Aorta (tissue), 5 donors: ENCODE data around the gene MYH16. TPM values are rescaled to one million over a fixed set of nuclear protein-coding genes. Genes with fewer than 3 reads are reported as not detected.

Experiments used
- ATAC-seq: fragments of 200-7000 bp; cut with Tn5 transposase; one replicate; pipeline ENCODE4 v1.9.1; 2022; ENCODE audit warnings: moderate library complexity; ENCODE audit not compliant: low FRiP score
- DNase-seq, 2 donors: peaks; one replicate each; pipeline ENCODE4 v3.0.0-alpha.2; 2020
- H3K27ac ChIP-seq, 2 donors: one replicate each; pipeline ENCODE4 v1.5.1; 2013; ENCODE audit warnings: low read length in 2 of 2, mild to moderate bottlenecking in 2 of 2, moderate library complexity in 2 of 2, control low read depth in 1 of 2, inconsistent platforms in 1 of 2, low read depth in 1 of 2
- H3K27me3 ChIP-seq, 2 donors: one replicate each; pipeline ENCODE4 v1.6.1; 2013; ENCODE audit warnings: control low read depth in 1 of 2, low read length in 1 of 2, mild to moderate bottlenecking in 1 of 2, moderate library complexity in 1 of 2; ENCODE audit not compliant: insufficient read depth in 2 of 2, control insufficient read depth in 1 of 2
- H3K36me3 ChIP-seq, 2 donors: one replicate each; pipeline ENCODE4 v1.6.1; 2013; ENCODE audit warnings: control low read depth in 1 of 2, low read length in 1 of 2, mild to moderate bottlenecking in 1 of 2; ENCODE audit not compliant: insufficient read depth in 2 of 2, control insufficient read depth in 1 of 2
- H3K4me1 ChIP-seq, 2 donors: one replicate each; pipeline ENCODE4 v1.6.1; 2013; ENCODE audit warnings: low read length in 2 of 2, control low read depth in 1 of 2, mild to moderate bottlenecking in 1 of 2, moderate library complexity in 1 of 2; ENCODE audit not compliant: insufficient read depth in 2 of 2, control insufficient read depth in 1 of 2
- H3K4me3 ChIP-seq, 2 donors: one replicate each; pipeline ENCODE4 v1.5.1; 2013; ENCODE audit warnings: low read length in 2 of 2, control low read depth in 1 of 2, mild to moderate bottlenecking in 1 of 2
- H3K9me3 ChIP-seq: one replicate; pipeline ENCODE4 v1.6.1; 2013; ENCODE audit warnings: mild to moderate bottlenecking, low read length; ENCODE audit not compliant: control insufficient read depth
- WGBS, 2 donors: extraction: QIAGEN DNeasy Blood & Tissue Kit; methylation state at CpG; one replicate each; pipeline ENCODE4 v1.1.7; 2013; 5-methylcytosine and 5-hydroxymethylcytosine counted together
- intact Hi-C, 2 donors: fragments of 100-400 bp; cut with DNase I; formaldehyde crosslinking; loops; one replicate each; pipeline versions ENCODE4 v1.14.2 to v1.15.0; 2022
- polyA plus RNA-seq, 2 donors: library from polyadenylated mRNA; stranded (reverse); fragments of 200-250 nt; gene quantifications; one replicate each; pipeline ENCODE4 v1.2.3, GENCODE V29; 2013
- total RNA-seq, 2 donors: library from RNA; stranded (reverse); fragmentation: NEBNext Ultra II Directional; extraction: Animal tissue kit (Norgen Biotek cat#: 25700); gene quantifications; one replicate each; pipeline ENCODE4 v1.2.1, GENCODE V29; 2021
- donor health status: healthy with polysubstance abuse.
- donor health status: Bipolar disorder and iron deficiency.
- donor health status: DM: no; HTN: no; CAD: no.
- donor health status: DM: no; HTN: no; CAD: no.
- donor health status: DM: yes; HTN: yes; CAD: no.

The MYH16 gene
- total and polyA plus RNA-seq, 4 donors, result 0.29 TPM; not detected in 3

DNA sequence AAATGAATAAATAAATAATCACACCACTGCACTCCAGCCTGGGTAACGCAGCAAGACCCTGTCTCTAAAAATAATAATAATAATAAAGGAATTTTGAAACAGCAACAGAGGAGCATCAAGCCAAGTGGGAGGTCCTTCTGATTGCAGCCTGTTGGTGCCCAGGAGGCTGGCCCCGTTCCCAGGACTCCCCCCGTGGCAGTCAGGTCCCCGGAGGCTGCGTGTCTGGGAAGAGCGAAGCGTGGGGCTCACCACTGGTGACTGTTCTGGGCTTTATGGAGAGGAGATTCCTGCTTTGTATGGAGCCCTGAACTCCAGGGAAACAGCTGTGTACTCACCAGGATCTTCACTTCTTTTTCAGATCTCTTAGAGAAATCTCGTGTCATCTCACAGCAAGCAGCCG, 19.3 kb upstream of the MYH16 start:
- no peaks in the 10 kb centered on the region for H3K27me3 ChIP-seq
- 9 to 11% methylated on average over 9 of the region's 9 CpGs for WGBS, 2 donors
- no peak for ATAC-seq

DNA sequence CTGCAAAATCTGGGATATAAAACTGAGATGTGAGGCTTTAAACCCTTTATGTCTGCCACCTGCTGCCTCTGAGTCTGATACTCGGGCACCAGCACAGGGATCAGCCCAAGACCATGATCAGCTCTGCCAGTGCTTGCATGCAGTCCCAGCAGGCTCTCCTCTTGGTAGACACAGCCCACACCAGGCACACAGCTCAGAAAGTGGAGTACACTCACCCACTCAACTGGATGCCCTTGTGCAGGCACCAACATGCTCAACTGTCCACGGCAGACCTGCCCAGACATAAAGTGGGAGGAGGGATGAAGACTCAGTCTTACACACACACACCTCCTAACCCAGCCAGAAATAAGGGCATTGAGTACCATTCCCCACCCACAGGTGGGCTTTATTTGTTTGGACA, 18.2 kb upstream of the MYH16 start:
- Histone ChIP-seq H3K4me1 (no peaks in the 10 kb centered on the region), H3K9me3 (no peaks in the 10 kb centered on the region), H3K27me3 (no peaks in the 10 kb centered on the region), H3K4me3 (no peak overlapping the region), H3K27ac (no peak overlapping the region), H3K36me3 (no peaks in the 10 kb centered on the region)
- ATAC-seq, result no peak
- intact Hi-C loops, result no loop called here
- DNase-seq, result no peak
- WGBS, 2 donors, result 72 to 90% methylated on average over 2 of the region's 2 CpGs

More for the DNA sequence above, 19.3 kb upstream of the MYH16 start:
- no peak for DNase-seq
- intact Hi-C loops, result no loop called here
- Histone ChIP-seq H3K4me3 (no peak overlapping the region), H3K9me3 (no peaks in the 10 kb centered on the region), H3K27ac (no peak overlapping the region), H3K4me1 (no peaks in the 10 kb centered on the region), H3K36me3 (no peaks in the 10 kb centered on the region)

DNA sequence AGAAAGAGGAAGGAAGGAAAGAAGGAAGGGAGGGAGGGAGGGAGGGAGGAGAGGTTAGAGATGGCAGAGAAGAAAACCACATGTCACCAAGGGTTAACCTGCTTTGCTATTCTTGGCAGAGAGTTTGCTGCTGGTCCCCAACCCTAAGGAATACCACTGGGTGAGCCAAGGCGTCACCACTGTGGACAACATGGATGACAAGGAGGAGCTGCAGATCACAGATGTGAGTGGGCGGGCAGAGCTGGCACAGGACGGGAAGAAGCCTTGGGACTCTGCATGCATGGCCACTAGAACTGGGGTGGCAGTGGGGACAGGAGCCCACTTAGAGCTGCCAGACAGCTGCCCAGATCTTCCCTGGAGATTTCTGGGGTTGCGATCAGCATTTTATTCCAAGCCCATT, 17.2 kb upstream of the MYH16 start:
- no peaks in the 10 kb centered on the region for H3K27me3 ChIP-seq
- WGBS, 2 donors, result 12 to 27% methylated on average over 4 of the region's 4 CpGs
- no peak overlapping the region for H3K4me3 ChIP-seq
- H3K27ac ChIP-seq, result no peak overlapping the region
- H3K4me1 ChIP-seq, result no peaks in the 10 kb centered on the region
- no peaks in the 10 kb centered on the region for H3K9me3 ChIP-seq
- H3K36me3 ChIP-seq, result no peaks in the 10 kb centered on the region
- DNase-seq (no peak), ATAC-seq (no peak)
- intact Hi-C loops, result no loop called here

DNA sequence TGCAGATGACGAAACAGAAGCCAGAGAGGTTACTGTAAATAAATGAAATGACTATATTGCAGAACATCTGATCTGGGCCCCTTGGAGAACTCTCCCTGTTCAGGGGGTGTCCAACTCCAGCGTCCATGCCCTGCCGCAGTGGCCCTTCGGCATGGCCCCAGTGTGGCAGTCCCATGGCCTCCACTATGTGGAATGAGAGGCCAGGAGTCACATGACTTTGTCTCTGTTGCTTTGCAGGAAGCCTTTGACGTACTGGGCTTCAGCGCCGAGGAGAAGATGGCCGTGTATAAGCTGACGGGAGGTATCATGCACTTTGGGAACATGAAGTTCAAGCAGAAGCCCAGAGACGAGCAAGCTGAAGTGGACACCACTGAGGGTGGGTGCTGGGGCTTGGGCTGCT, 15.6 kb upstream of the MYH16 start:
- no peaks in the 10 kb centered on the region for H3K36me3 ChIP-seq
- ATAC-seq (no peak), DNase-seq (no peak)
- no peaks in the 10 kb centered on the region for H3K9me3 ChIP-seq
- no peak overlapping the region for H3K4me3 ChIP-seq
- intact Hi-C loops, result no loop called here
- 95 to 96% methylated on average over 10 of the region's 10 CpGs for WGBS, 2 donors
- H3K4me1 ChIP-seq, result no peaks in the 10 kb centered on the region
- H3K27me3 ChIP-seq, result no peaks in the 10 kb centered on the region
- no peak overlapping the region for H3K27ac ChIP-seq

DNA sequence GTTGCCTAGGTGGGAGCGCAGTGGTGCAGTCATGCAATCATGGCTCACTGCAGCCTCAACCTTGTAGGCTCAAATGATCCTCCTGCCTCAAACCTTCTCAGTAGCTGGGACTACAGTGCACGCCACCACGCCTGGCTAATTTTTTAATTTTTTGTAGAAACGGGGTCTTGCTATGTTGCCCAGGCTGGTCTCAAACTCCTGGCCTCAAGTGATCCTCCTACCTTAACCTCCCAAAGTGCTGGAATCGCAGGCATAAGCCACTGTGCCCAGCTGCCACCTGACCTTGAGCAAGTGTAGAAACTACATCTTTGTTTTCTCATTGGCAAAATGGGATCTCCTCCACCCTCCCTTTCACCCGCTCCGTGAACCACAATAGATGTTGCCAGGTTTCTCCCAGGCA, 15.0 kb upstream of the MYH16 start:
- no peaks in the 10 kb centered on the region for H3K9me3 ChIP-seq
- ATAC-seq (no peak), DNase-seq (no peak)
- no peak overlapping the region for H3K4me3 ChIP-seq
- WGBS, 2 donors, result 92 to 94% methylated on average over 7 of the region's 7 CpGs
- no peak overlapping the region for H3K27ac ChIP-seq
- intact Hi-C loops, result no loop called here
- H3K27me3 ChIP-seq, result no peaks in the 10 kb centered on the region
- no peaks in the 10 kb centered on the region for H3K36me3 ChIP-seq
- no peaks in the 10 kb centered on the region for H3K4me1 ChIP-seq

DNA sequence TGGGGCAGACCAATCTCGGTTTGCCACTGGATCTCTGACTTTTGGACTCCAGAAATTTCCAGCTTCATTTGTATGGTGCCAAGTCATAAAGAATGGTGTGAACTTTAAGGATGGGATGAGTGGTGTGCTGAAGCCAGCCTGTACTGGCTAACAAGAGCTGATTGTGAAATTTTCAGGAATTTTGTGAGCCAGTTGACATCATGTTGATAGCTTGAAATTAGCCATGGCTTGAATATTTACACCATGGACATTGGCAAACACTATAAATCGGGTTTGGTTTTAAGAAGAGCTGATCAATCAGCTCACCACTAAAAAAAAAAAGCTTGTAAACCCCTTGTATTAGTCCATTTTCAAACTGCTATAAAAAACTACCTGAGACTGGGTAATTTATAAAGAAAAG, 14.1 kb upstream of the MYH16 start:
- H3K27me3 ChIP-seq, result no peaks in the 10 kb centered on the region
- ATAC-seq, result no peak
- no peaks in the 10 kb centered on the region for H3K36me3 ChIP-seq
- intact Hi-C loops, result no loop called here
- no peaks in the 10 kb centered on the region for H3K4me1 ChIP-seq
- no peaks in the 10 kb centered on the region for H3K9me3 ChIP-seq
- no peak overlapping the region for H3K4me3 ChIP-seq
- WGBS, 2 donors, result 90% methylated on average over 2 of the region's 2 CpGs
- no peak for DNase-seq
- H3K27ac ChIP-seq, result no peak overlapping the region

DNA sequence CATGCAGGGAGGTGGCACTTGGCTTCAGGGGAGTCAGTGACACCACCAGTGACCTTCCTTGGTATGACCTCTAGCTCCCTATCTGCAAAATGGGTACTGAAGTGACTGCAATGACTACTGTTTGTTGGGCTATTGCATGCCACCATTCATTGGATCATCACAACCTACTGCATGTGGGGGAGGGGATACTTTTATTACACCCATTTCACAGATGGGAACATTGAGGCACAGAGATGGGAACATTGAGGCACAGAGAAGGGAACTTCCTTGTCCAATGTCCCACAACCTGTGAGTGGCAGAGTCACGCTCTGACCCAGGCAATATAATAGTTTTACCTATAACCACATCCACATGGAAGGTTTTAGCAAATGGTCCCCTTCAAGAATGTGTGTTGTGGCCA, 12.2 kb upstream of the MYH16 start:
- H3K9me3 ChIP-seq, result no peaks in the 10 kb centered on the region
- 96 to 97% methylated on average over 1 of the region's 1 CpG for WGBS, 2 donors
- H3K36me3 ChIP-seq, result no peaks in the 10 kb centered on the region
- intact Hi-C loops, result no loop called here
- H3K4me1 ChIP-seq, result no peaks in the 10 kb centered on the region
- no peak for ATAC-seq
- no peak overlapping the region for H3K27ac ChIP-seq
- no peak for DNase-seq
- no peaks in the 10 kb centered on the region for H3K27me3 ChIP-seq
- no peak overlapping the region for H3K4me3 ChIP-seq

DNA sequence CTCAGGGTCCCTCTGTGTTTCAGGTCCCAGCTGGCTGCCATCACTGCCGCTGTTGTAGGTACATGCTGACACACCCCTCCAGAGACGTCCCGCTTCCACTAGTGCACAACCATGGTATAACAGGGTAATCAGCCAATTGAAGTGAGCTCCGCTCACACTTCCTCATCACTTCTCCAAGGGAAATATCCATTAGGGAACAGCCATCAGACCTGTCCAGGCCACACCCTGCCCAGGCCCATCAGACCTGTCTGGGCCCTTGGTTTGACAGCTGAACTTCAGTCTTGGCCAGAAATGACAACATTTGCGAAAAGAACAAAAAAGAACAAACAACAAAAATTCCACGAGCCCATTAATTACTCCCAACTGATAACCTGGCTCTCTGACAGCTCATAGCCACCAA, 11.0 kb upstream of the MYH16 start:
- DNase-seq, result no peak
- no peak overlapping the region for H3K27ac ChIP-seq
- H3K9me3 ChIP-seq, result no peaks in the 10 kb centered on the region
- ATAC-seq, result no peak
- intact Hi-C loops, result no loop called here
- no peaks in the 10 kb centered on the region for H3K27me3 ChIP-seq
- no peaks in the 10 kb centered on the region for H3K4me1 ChIP-seq
- 78 to 84% methylated on average over 6 of the region's 6 CpGs for WGBS, 2 donors
- H3K36me3 ChIP-seq, result no peaks in the 10 kb centered on the region
- no peak overlapping the region for H3K4me3 ChIP-seq

DNA sequence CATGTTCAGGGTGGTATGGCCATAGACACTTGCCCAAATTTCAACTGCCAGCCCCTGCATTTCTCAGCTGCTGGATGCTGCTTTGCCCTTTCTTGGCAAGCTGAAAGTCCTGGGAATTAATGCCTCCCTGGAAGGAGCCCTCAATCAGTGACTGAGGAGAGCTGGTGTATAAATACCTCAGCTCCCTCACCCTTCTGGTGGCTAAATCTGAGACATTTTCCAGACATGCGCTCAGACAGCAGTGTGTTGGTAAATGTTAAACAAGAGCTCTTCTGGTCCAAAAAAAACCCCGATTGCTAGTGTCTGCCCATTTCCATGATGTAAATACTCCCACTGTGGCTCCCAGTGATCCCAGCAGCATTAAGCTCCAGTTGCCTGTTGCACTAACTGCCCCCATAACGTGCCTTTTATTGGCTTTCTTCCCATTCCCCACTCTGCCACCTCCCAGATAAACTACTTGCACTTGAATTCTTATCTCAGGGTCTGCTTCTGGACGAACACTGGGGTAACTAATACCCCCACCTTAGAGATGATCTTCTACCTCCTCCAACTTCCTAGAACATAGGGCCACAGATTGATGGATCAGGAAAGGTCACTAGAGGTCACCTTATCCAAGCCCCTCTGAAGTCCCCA, 6.7 kb upstream of the MYH16 start:
- no peaks in the 10 kb centered on the region for H3K9me3 ChIP-seq
- H3K4me1 ChIP-seq, result no peaks in the 10 kb centered on the region
- no peak for ATAC-seq
- no peaks in the 10 kb centered on the region for H3K36me3 ChIP-seq
- no peak overlapping the region for H3K4me3 ChIP-seq
- 79 to 82% methylated on average over 4 of the region's 4 CpGs for WGBS, 2 donors
- no peak for DNase-seq
- intact Hi-C loops, result loop anchor here in 1 of 2 donors (5.0 kb wide), 1 partner anchor 224 kb away; no protein-coding TSS in a partner anchor
- no peaks in the 10 kb centered on the region for H3K27me3 ChIP-seq
- H3K27ac ChIP-seq, result no peak overlapping the region
